ENCODE data around the gene PPM1F. TPM values are rescaled to one million over a fixed set of nuclear protein-coding genes. Genes with fewer than 3 reads are reported as not detected.
"Not testable (repeated sequence)": the region's sequence is repeated elsewhere in the genome, so short reads cannot be mapped to it uniquely, and the experiment has no call there.

Gene PPM1F
- total and polyA plus RNA-seq, 4 donors: 1.8 to 15.5 (median 8.9) TPM

DNA sequence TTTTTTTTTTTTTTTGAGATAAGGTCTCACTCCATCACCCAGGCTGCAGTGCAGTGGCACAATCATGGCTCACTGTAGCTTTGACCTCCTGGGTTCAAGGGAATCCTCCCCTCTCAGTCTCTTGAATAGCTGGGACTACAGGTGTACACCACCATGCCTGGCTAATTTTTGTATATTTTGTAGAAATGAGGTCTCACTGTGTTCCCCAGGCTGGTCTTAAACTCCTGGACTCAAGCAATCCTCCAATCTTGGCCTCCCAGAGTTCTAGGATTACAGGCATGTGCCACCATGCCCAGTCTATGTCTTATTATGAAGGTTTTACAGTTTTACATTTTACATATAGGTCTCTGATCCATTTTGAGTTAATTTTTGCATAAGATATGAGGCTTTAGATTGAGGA lies 64.8 kb downstream of the PPM1F start:
- H3K27ac ChIP-seq (ENCODE audit: low read depth in 1 of 2, low read length in 2 of 2): no peak overlapping the region
- no peaks in the 10 kb centered on the region for H3K4me1 ChIP-seq (ENCODE audit: control insufficient read depth in 4 of 4, insufficient read depth in 4 of 4, low read length in 3 of 4)
- H3K36me3 ChIP-seq (ENCODE audit: control insufficient read depth in 4 of 4, insufficient read depth in 3 of 4, low read depth in 1 of 4, low read length in 3 of 4): no peaks in the 10 kb centered on the region
- H3K27me3 ChIP-seq (ENCODE audit: control insufficient read depth in 4 of 4, insufficient read depth in 4 of 4, low read length in 3 of 4): no peaks in the 10 kb centered on the region
- no peaks in the 10 kb centered on the region for H3K9me3 ChIP-seq (ENCODE audit: control insufficient read depth in 4 of 4, low read length in 3 of 4)
- TF ChIP-seq, protein P1, sequence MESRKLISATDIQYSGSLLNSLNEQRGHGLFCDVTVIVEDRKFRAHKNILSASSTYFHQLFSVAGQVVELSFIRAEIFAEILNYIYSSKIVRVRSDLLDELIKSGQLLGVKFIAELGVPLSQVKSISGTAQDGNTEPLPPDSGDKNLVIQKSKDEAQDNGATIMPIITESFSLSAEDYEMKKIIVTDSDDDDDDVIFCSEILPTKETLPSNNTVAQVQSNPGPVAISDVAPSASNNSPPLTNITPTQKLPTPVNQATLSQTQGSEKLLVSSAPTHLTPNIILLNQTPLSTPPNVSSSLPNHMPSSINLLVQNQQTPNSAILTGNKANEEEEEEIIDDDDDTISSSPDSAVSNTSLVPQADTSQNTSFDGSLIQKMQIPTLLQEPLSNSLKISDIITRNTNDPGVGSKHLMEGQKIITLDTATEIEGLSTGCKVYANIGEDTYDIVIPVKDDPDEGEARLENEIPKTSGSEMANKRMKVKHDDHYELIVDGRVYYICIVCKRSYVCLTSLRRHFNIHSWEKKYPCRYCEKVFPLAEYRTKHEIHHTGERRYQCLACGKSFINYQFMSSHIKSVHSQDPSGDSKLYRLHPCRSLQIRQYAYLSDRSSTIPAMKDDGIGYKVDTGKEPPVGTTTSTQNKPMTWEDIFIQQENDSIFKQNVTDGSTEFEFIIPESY (IDR thresholded peaks at IDR 0.05): no peak
- TF ChIP-seq, protein P2, sequence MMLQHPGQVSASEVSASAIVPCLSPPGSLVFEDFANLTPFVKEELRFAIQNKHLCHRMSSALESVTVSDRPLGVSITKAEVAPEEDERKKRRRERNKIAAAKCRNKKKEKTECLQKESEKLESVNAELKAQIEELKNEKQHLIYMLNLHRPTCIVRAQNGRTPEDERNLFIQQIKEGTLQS (IDR thresholded peaks at IDR 0.05): no peak
- no peak for TF ChIP-seq YY1 (IDR thresholded peaks at IDR 0.05)
- TF ChIP-seq HNF4A (conservative IDR thresholded peaks at IDR 0.05): no peak
- TF ChIP-seq FOXA2 (IDR thresholded peaks at IDR 0.05): no peak
- TF ChIP-seq GABPA (IDR thresholded peaks at IDR 0.05 in 1 of 2, conservative IDR thresholded peaks at IDR 0.05 in 1 of 2): no peak
- no peak for TF ChIP-seq RXRA (IDR thresholded peaks at IDR 0.05)
- TF ChIP-seq, protein P3, sequence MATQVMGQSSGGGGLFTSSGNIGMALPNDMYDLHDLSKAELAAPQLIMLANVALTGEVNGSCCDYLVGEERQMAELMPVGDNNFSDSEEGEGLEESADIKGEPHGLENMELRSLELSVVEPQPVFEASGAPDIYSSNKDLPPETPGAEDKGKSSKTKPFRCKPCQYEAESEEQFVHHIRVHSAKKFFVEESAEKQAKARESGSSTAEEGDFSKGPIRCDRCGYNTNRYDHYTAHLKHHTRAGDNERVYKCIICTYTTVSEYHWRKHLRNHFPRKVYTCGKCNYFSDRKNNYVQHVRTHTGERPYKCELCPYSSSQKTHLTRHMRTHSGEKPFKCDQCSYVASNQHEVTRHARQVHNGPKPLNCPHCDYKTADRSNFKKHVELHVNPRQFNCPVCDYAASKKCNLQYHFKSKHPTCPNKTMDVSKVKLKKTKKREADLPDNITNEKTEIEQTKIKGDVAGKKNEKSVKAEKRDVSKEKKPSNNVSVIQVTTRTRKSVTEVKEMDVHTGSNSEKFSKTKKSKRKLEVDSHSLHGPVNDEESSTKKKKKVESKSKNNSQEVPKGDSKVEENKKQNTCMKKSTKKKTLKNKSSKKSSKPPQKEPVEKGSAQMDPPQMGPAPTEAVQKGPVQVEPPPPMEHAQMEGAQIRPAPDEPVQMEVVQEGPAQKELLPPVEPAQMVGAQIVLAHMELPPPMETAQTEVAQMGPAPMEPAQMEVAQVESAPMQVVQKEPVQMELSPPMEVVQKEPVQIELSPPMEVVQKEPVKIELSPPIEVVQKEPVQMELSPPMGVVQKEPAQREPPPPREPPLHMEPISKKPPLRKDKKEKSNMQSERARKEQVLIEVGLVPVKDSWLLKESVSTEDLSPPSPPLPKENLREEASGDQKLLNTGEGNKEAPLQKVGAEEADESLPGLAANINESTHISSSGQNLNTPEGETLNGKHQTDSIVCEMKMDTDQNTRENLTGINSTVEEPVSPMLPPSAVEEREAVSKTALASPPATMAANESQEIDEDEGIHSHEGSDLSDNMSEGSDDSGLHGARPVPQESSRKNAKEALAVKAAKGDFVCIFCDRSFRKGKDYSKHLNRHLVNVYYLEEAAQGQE (IDR thresholded peaks at IDR 0.05): no peak
- no peak for TF ChIP-seq EGR1 (IDR thresholded peaks at IDR 0.05; ENCODE audit: low read depth in 2 of 2)
- no peak for TF ChIP-seq HNF4G (IDR thresholded peaks at IDR 0.05)
- TF ChIP-seq TAF1 (conservative IDR thresholded peaks at IDR 0.05): no peak
- TF ChIP-seq, protein P4, sequence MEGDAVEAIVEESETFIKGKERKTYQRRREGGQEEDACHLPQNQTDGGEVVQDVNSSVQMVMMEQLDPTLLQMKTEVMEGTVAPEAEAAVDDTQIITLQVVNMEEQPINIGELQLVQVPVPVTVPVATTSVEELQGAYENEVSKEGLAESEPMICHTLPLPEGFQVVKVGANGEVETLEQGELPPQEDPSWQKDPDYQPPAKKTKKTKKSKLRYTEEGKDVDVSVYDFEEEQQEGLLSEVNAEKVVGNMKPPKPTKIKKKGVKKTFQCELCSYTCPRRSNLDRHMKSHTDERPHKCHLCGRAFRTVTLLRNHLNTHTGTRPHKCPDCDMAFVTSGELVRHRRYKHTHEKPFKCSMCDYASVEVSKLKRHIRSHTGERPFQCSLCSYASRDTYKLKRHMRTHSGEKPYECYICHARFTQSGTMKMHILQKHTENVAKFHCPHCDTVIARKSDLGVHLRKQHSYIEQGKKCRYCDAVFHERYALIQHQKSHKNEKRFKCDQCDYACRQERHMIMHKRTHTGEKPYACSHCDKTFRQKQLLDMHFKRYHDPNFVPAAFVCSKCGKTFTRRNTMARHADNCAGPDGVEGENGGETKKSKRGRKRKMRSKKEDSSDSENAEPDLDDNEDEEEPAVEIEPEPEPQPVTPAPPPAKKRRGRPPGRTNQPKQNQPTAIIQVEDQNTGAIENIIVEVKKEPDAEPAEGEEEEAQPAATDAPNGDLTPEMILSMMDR (IDR thresholded peaks at IDR 0.05; ENCODE audit: low read depth, low read length, missing input control): no peak
- TF ChIP-seq FOXA1 (IDR thresholded peaks at IDR 0.05): no peak
- no peak for TF ChIP-seq NR2F2 (IDR thresholded peaks at IDR 0.05)
- no peak for TF ChIP-seq SP1 (IDR thresholded peaks at IDR 0.05)
- H3K9ac ChIP-seq (ENCODE audit: low read depth in 1 of 2, low read length in 2 of 2): no peak overlapping the region
- DNase-seq (ENCODE audit: low spot score): no peak
- no peak overlapping the region for H3K4me3 ChIP-seq (ENCODE audit: low read depth in 1 of 3, low read length in 3 of 3)

DNA sequence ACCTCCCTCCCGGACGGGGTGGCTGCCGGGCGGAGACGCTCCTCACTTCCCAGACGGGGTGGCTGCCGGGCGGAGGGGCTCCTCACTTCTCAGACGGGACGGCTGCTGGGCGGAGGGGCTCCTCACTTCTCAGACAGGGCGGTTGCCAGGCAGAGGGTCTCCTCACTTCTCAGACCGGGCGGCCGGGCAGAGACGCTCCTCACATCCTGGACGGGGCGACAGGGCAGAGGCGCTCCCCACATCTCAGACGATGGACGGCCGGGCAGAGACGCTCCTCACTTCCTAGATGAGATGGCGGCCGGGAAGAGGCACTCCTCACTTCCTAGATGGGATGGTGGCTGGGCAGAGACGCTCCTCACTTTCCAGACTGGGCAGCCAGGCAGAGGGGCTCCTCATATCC lies 68.7 kb downstream of the PPM1F start:
- not testable (repeated sequence) for H3K4me3 ChIP-seq (ENCODE audit: low read depth in 1 of 3, low read length in 3 of 3); H3K27me3 ChIP-seq (ENCODE audit: control insufficient read depth in 4 of 4, insufficient read depth in 4 of 4, low read length in 3 of 4); DNase-seq (ENCODE audit: low spot score); H3K9ac ChIP-seq (ENCODE audit: low read depth in 1 of 2, low read length in 2 of 2); H3K27ac ChIP-seq (ENCODE audit: low read depth in 1 of 2, low read length in 2 of 2); H3K36me3 ChIP-seq (ENCODE audit: control insufficient read depth in 4 of 4, insufficient read depth in 3 of 4, low read depth in 1 of 4, low read length in 3 of 4); H3K4me1 ChIP-seq (ENCODE audit: control insufficient read depth in 4 of 4, insufficient read depth in 4 of 4, low read length in 3 of 4); H3K9me3 ChIP-seq (ENCODE audit: control insufficient read depth in 4 of 4, low read length in 3 of 4)
- 99% methylated on average over 20 of the region's 26 CpGs for WGBS

DNA sequence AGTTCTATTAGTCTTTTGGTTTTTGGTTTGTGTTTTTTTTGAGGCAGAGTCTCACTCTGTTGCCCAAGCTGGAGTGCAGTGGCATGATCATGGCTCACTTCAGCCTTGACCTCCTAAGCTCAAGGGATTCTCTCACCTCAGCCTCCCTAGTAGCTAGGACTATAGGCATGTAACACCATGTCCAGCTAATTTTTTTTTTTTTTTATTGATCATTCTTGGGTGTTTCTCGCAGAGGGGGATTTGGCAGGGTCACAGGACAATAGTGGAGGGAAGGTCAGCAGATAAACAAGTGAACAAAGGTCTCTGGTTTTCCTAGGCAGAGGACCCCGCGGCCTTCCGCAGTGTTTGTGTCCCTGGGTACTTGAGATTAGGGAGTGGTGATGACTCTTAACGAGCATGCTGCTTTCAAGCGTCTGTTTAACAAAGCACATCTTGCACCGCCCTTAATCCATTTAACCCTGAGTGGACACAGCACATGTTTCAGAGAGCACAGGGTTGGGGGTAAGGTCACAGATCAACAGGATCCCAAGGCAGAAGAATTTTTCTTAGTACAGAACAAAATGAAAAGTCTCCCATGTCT lies 69.8 kb downstream of the PPM1F start:
- DNase-seq (ENCODE audit: low spot score); H3K36me3 ChIP-seq (ENCODE audit: control insufficient read depth in 4 of 4, insufficient read depth in 3 of 4, low read depth in 1 of 4, low read length in 3 of 4); H3K9ac ChIP-seq (ENCODE audit: low read depth in 1 of 2, low read length in 2 of 2); H3K4me1 ChIP-seq (ENCODE audit: control insufficient read depth in 4 of 4, insufficient read depth in 4 of 4, low read length in 3 of 4); H3K9me3 ChIP-seq (ENCODE audit: control insufficient read depth in 4 of 4, low read length in 3 of 4); H3K27me3 ChIP-seq (ENCODE audit: control insufficient read depth in 4 of 4, insufficient read depth in 4 of 4, low read length in 3 of 4); H3K27ac ChIP-seq (ENCODE audit: low read depth in 1 of 2, low read length in 2 of 2); H3K4me3 ChIP-seq (ENCODE audit: low read depth in 1 of 3, low read length in 3 of 3): not testable (repeated sequence)
- 46% methylated on average over 1 of the region's 7 CpGs for WGBS

Measured in liver (tissue), 9 donors.